ENCODE results near the gene EXOSC7. TPM values are rescaled to one million over a fixed set of nuclear protein-coding genes. Genes with fewer than 3 reads are reported as not detected.

Gene EXOSC7
- 51.6 TPM for polyA plus RNA-seq (2013, experiment 1 of 2)
- polyA plus RNA-seq (2013, experiment 2 of 2), result 51.9 TPM

DNA sequence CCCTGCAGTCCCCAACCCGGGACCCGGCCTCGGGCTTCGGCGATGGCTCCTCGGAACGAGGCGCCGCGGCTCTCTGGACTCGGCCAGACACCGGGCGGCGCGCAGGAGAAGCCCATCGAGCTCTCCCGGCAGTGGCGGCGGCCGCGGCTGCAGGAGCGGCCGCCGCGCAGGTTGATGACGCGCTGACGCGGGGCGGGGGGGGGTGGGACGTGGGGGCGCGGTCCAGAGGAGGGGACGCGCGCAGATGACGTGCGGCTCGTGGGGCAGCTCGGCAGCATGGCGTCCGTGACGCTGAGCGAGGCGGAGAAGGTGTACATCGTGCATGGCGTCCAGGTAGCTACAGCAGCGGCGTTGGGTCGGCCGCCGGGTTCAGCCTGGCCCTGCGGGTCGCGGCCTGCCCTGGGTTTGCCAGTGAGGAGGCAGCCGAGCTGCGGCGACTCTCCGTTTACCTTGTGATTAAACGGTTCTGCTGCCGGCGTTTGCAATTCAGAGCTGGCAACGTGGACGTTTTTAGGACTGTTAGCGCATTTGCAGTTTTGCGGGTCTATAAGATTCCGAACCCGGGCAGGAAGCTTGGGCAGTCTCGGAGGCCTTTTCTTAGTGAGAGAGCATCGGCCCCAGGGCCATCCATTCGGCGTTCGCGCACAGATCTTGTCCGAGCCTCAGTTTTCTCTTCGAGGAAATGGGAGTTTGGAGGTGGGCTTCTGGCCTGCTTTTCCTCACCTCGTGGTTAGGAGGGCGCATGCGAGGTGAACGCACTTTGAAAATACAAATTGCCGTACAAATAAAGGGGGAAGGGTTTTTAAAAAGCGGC lies at the start of gene EXOSC7, which contains the start of gene ZDHHC3:
Gene EXOSC7, plus strand, starts transcription at position 243 of the 814 bp plus-strand sequence. Its CDS starts 34 bp downstream, at position 277.
Gene ZDHHC3, minus strand, starts transcription at position 173 of the 814 bp plus-strand sequence. CDS start 16,738 bp downstream, outside the sequence.
- Histone ChIP-seq H3K27ac (ENCODE audit: low read depth, low read length, severe bottlenecking) (peak within 1 kb of the TSS; percentile 84), H3K4me1 (ENCODE audit: control insufficient read depth, insufficient read depth, low read length, poor library complexity, severe bottlenecking) (peaks cover 5% of the 10 kb centered on the region), H3K9me3 (ENCODE audit: control insufficient read depth, low read length) (no peaks in the 10 kb centered on the region), H3K4me3 (ENCODE audit: extremely low read depth, insufficient read depth, low read length, poor library complexity, severe bottlenecking) (peak within 1 kb of the TSS; percentile 97), H3K36me3 (ENCODE audit: control insufficient read depth, insufficient read depth, low read length) (peaks cover 11% of the 10 kb centered on the region)
- WGBS, 2 experiments (ENCODE audit: insufficient coverage in 2 of 2), result 1% methylated on average over 58 to 65 of the region's 82 CpGs

DNA sequence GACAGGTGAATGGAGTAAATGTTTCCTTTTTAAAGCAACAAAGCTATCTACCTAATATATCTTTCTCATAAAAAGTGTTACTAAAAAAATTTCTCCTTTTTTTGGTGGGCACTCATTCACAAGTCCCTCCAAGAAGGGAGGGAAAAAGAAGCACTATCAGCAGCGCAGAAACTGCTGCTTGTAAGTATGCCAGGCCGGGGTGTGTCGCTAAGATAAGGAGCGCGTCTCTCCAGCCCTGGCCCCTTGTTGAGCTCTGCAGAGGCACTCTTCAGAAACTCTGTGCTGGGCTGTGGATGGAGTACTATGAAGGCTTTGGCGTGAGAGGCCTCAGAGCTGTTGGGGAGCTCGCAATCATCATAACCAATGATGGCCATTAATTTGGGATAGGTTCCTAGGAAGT lies 49.1 kb upstream of the EXOSC7 start:
- Histone ChIP-seq H3K36me3 (ENCODE audit: control insufficient read depth, insufficient read depth, low read length) (peaks cover 70% of the 10 kb centered on the region), H3K9me3 (ENCODE audit: control insufficient read depth, low read length) (no peaks in the 10 kb centered on the region), H3K27ac (ENCODE audit: low read depth, low read length, severe bottlenecking) (no peak overlapping the region), H3K4me3 (ENCODE audit: extremely low read depth, insufficient read depth, low read length, poor library complexity, severe bottlenecking) (no peak overlapping the region), H3K4me1 (ENCODE audit: control insufficient read depth, insufficient read depth, low read length, poor library complexity, severe bottlenecking) (peaks cover 14% of the 10 kb centered on the region)
- WGBS, 2 experiments (ENCODE audit: insufficient coverage in 2 of 2), result 90 to 98% methylated on average over 5 to 7 of the region's 7 CpGs

DNA sequence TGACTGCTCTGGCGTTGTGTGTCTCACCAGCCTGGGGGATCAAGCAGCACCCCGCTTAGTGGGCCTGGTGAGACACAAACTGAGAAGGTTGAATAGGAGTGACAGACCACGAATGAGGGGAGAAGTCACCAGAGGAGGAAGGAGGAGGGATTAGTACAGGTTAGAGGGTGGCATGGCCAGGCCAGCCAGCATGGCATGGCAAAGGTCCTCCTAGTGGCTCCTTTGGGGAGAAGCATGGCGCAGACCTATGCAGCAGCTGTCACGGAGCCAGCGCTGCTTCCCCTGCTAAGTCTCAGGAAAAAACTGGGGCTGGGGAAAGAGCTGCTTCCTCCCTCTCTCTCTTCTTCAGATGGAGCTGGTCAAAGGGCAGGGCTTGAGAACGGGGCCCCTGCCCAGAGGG lies 48.7 kb upstream of the EXOSC7 start:
- WGBS, 2 experiments (ENCODE audit: insufficient coverage in 2 of 2), result 93 to 95% methylated on average over 4 to 6 of the region's 7 CpGs
- Histone ChIP-seq H3K4me3 (ENCODE audit: extremely low read depth, insufficient read depth, low read length, poor library complexity, severe bottlenecking) (no peak overlapping the region), H3K4me1 (ENCODE audit: control insufficient read depth, insufficient read depth, low read length, poor library complexity, severe bottlenecking) (peaks cover 14% of the 10 kb centered on the region), H3K27ac (ENCODE audit: low read depth, low read length, severe bottlenecking) (no peak overlapping the region), H3K9me3 (ENCODE audit: control insufficient read depth, low read length) (no peaks in the 10 kb centered on the region), H3K36me3 (ENCODE audit: control insufficient read depth, insufficient read depth, low read length) (peaks cover 70% of the 10 kb centered on the region)

DNA sequence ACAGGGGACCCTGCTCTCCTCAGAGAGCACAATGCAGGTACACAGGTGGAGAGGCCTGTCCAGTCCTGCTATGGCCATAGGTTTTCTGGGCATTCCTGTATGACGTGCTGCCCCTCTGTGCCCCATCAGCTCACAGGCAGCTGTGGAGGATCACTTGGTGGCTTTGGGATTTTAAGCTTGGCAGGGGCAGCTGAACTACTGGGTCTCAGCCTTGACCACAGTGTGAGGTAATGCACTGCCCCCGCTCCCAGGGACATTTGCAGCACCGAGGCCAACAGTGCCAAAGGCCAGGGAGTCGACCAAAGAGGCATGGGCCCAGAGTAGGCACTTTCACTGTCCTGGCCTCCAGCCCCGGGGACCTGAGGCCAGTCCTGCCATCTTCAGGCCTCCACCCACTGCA lies 46.3 kb upstream of the EXOSC7 start:
- 92 to 93% methylated on average over 4 to 5 of the region's 5 CpGs for WGBS, 2 experiments (ENCODE audit: insufficient coverage in 2 of 2)
- Histone ChIP-seq H3K4me1 (ENCODE audit: control insufficient read depth, insufficient read depth, low read length, poor library complexity, severe bottlenecking) (peaks cover 12% of the 10 kb centered on the region), H3K4me3 (ENCODE audit: extremely low read depth, insufficient read depth, low read length, poor library complexity, severe bottlenecking) (no peak overlapping the region), H3K27ac (ENCODE audit: low read depth, low read length, severe bottlenecking) (no peak overlapping the region), H3K36me3 (ENCODE audit: control insufficient read depth, insufficient read depth, low read length) (peaks cover 86% of the 10 kb centered on the region), H3K9me3 (ENCODE audit: control insufficient read depth, low read length) (no peaks in the 10 kb centered on the region)

DNA sequence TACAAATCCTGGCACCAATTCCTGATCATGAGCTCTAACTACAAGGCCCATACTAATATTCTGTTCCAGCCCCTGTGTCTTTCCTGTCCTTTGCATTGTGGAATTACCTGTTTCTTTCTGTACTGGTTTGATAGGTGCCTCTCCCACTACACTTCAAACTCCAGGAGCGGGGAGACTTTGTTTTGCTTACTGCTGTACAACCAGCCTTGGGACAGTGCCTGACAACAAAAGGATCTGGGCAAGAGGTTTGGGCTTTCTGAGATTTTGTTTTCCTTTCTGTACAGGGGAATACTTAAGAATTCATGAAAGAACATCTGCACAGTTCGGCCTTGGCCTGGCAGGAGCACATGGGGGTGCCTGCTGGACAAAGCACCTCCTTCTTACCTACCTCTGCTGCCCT lies 45.1 kb upstream of the EXOSC7 start:
- WGBS, 2 experiments (ENCODE audit: insufficient coverage in 2 of 2), result 100% methylated on average over 1 of the region's 2 CpGs; no CpG with 5 or more reads in 1 of the 2 experiments
- no peak overlapping the region for H3K4me3 ChIP-seq (ENCODE audit: extremely low read depth, insufficient read depth, low read length, poor library complexity, severe bottlenecking)
- no peaks in the 10 kb centered on the region for H3K9me3 ChIP-seq (ENCODE audit: control insufficient read depth, low read length)

DNA sequence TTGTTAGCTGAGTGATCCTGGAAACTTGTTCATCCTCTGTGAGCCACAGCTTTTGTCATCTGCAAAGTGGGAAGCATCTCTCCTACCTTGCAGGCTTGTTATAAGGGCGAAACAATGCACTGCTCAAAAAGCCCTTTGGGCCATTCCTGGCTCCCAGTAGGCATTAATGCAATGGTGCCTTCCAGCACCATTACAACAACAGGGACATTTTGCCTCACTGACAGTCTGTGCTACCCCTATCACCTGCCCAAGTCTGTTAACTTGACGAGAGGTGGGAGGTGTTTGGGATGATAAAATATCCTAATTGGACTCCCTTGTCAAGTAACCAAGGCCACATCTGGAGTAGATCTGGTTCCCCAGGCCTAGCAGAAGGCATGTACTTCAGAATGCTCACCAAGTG lies 44.3 kb upstream of the EXOSC7 start:
- peaks cover 9% of the 10 kb centered on the region for H3K4me1 ChIP-seq (ENCODE audit: control insufficient read depth, insufficient read depth, low read length, poor library complexity, severe bottlenecking)
- no peak overlapping the region for H3K27ac ChIP-seq (ENCODE audit: low read depth, low read length, severe bottlenecking)
- peaks cover 93% of the 10 kb centered on the region for H3K36me3 ChIP-seq (ENCODE audit: control insufficient read depth, insufficient read depth, low read length)
- 100% methylated on average over 1 of the region's 2 CpGs for WGBS, 2 experiments (ENCODE audit: insufficient coverage in 2 of 2)
- no peak overlapping the region for H3K4me3 ChIP-seq (ENCODE audit: extremely low read depth, insufficient read depth, low read length, poor library complexity, severe bottlenecking)
- H3K9me3 ChIP-seq (ENCODE audit: control insufficient read depth, low read length), result no peaks in the 10 kb centered on the region

More for the DNA sequence above, 45.1 kb upstream of the EXOSC7 start:
- no peak overlapping the region for H3K27ac ChIP-seq (ENCODE audit: low read depth, low read length, severe bottlenecking)
- H3K4me1 ChIP-seq (ENCODE audit: control insufficient read depth, insufficient read depth, low read length, poor library complexity, severe bottlenecking), result peaks cover 9% of the 10 kb centered on the region
- H3K36me3 ChIP-seq (ENCODE audit: control insufficient read depth, insufficient read depth, low read length), result peaks cover 93% of the 10 kb centered on the region

DNA sequence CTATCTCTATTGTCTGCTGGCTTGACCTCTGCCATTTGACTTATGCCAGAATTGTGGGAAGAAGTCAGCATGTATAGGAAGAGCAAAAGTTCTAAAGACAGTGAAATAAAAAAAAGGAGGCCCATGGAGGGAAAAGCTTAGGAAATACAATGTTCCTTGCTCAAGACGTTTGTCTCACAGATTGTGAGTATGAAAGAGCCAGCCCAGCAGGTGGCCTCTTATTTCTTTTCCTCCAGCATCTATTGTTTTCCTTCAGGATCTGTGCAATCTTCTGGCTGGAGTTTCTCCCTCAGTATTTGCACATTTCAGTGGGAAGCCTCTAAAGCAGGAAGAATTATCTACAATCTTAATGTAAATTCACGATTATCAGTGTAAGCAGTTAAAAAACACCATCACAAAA lies 43.8 kb upstream of the EXOSC7 start:
- H3K27ac ChIP-seq (ENCODE audit: low read depth, low read length, severe bottlenecking), result peak overlapping the region; percentile 79
- H3K4me1 ChIP-seq (ENCODE audit: control insufficient read depth, insufficient read depth, low read length, poor library complexity, severe bottlenecking), result peaks cover 9% of the 10 kb centered on the region
- H3K9me3 ChIP-seq (ENCODE audit: control insufficient read depth, low read length), result no peaks in the 10 kb centered on the region
- peaks cover 93% of the 10 kb centered on the region for H3K36me3 ChIP-seq (ENCODE audit: control insufficient read depth, insufficient read depth, low read length)
- H3K4me3 ChIP-seq (ENCODE audit: extremely low read depth, insufficient read depth, low read length, poor library complexity, severe bottlenecking), result no peak overlapping the region
- WGBS, 2 experiments (ENCODE audit: insufficient coverage in 2 of 2), result 55 to 100% methylated on average over 1 of the region's 2 CpGs

DNA sequence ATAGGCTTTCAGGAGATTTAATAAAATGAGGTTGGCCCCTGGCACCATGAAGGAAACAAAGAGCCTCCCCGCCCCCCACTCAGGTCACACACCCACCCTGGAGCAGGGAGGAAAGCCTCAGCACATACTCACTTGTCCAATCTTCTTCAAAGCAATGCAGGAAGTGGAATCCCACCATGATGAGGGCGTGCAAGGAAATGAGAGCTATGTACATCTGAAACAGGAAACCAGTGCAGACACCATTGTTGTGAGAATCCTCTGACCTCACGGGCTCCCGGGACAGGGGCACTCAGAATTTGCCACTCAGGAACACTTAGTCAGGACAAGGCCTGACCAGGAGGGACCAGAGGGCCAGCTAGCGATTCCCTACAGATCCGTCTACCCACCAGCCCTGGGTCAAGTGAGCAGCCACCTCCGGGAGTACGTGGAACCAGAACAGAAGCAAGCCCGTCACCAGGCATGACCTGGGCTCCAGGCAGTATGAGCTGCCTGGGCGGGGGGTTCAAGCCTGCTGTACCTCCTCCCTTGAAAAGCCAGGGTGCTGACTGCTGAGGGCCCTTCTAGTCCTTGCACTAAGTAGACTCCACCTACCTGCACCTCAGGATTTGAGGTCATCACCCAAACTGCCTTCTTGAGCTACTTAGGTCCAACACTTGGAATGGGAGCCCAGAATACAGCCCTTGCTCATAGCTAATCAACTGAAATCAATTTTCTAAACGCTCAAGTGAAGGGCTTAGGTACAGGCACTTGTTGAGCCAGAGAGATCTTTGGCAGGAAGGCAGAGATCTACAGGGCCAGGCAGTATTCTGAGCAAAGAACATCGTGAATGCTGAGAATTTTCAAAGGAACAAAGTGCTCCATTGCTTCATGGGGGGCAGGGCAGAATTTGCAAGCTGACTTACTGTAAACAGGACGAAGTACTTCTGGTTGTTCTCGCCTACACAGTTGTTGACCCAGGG lies 42.8 kb upstream of the EXOSC7 start:
- WGBS, 2 experiments (ENCODE audit: insufficient coverage in 2 of 2), result 91 to 93% methylated on average over 13 to 14 of the region's 14 CpGs
- Histone ChIP-seq H3K4me3 (ENCODE audit: extremely low read depth, insufficient read depth, low read length, poor library complexity, severe bottlenecking) (no peak overlapping the region), H3K4me1 (ENCODE audit: control insufficient read depth, insufficient read depth, low read length, poor library complexity, severe bottlenecking) (peaks cover 9% of the 10 kb centered on the region), H3K9me3 (ENCODE audit: control insufficient read depth, low read length) (no peaks in the 10 kb centered on the region), H3K27ac (ENCODE audit: low read depth, low read length, severe bottlenecking) (peak overlapping the region; percentile 79), H3K36me3 (ENCODE audit: control insufficient read depth, insufficient read depth, low read length) (peaks cover 95% of the 10 kb centered on the region)

DNA sequence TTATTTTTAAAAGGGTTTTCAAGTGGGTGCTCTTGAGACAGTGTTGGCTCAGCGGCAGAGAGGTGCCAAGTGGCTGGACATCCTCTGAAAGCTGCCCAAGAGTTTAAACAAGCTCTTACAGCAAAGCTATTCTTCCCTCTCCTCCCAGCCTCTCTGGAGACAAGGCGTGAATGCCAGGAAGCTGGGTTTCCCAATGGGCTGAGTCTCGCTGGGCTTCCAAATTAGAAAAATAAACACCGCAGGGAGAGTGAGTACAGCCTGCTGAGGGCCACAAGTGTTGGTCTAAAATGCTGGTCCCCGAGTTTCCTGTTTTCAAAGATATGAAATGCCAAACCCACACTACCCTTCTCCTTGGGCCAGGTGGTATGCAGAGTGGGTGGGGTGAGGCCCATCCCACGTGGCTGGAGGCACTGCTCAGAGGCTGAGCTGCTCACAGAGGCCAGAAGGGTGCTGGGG lies 36.4 kb upstream of the EXOSC7 start:
- no peaks in the 10 kb centered on the region for H3K9me3 ChIP-seq (ENCODE audit: control insufficient read depth, low read length)
- H3K4me3 ChIP-seq (ENCODE audit: extremely low read depth, insufficient read depth, low read length, poor library complexity, severe bottlenecking), result no peak overlapping the region
- H3K36me3 ChIP-seq (ENCODE audit: control insufficient read depth, insufficient read depth, low read length), result peaks cover 92% of the 10 kb centered on the region
- H3K4me1 ChIP-seq (ENCODE audit: control insufficient read depth, insufficient read depth, low read length, poor library complexity, severe bottlenecking), result peaks cover 5% of the 10 kb centered on the region
- 71 to 87% methylated on average over 4 of the region's 6 CpGs for WGBS, 2 experiments (ENCODE audit: insufficient coverage in 2 of 2)
- no peak overlapping the region for H3K27ac ChIP-seq (ENCODE audit: low read depth, low read length, severe bottlenecking)

DNA sequence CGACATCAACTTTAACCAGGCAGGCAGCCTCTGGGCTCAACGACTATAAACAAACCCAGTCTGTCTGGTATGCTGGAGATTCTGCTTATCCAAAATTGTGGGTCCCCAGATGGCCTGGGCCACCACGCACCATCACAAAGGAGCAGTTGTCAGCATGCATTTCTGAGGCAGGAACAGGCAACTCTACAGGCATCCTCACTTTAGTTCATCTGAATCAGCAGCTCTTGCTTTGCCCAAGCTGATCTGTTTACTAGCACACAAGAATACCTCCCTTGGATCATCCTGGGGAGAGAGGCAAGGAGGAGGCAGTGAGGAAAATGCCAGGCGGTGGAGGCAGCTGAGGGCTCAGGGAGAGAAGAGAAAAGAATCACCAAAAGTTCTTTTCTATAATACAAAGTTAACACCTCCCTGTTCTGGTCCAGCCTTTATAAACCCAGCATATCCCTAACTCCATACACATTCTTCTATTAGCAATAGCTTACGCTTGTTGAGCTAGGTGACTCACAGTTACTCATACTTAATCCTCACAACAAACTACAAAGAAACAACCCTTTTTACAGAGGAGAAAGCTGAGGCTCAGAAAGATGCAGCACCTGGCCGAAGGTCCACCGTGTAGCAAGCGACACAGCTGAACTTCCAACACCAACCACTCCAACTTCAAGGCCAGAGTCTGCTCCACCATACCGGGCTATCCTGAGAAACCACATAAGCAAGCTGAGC lies 33.7 kb upstream of the EXOSC7 start:
- 93% methylated on average over 4 of the region's 9 CpGs for WGBS, 2 experiments (ENCODE audit: insufficient coverage in 2 of 2)
- Histone ChIP-seq H3K4me1 (ENCODE audit: control insufficient read depth, insufficient read depth, low read length, poor library complexity, severe bottlenecking) (peaks cover 5% of the 10 kb centered on the region), H3K9me3 (ENCODE audit: control insufficient read depth, low read length) (no peaks in the 10 kb centered on the region), H3K36me3 (ENCODE audit: control insufficient read depth, insufficient read depth, low read length) (peaks cover 89% of the 10 kb centered on the region), H3K27ac (ENCODE audit: low read depth, low read length, severe bottlenecking) (no peak overlapping the region), H3K4me3 (ENCODE audit: extremely low read depth, insufficient read depth, low read length, poor library complexity, severe bottlenecking) (no peak overlapping the region)
